Neural cell (in vitro differentiated cells): Measurements from ENCODE around the gene TAF3. TPM values are rescaled to one million over a fixed set of nuclear protein-coding genes. Genes with fewer than 3 reads are reported as not detected.
A peak's percentile ranks its signal among the peaks of the same experiment; 100 is the strongest.

Experiments used
- H2AFZ ChIP-seq: fragments of 200-600, 300-800 bp; sonication (generic), shearing (Covaris generic); 2 replicates; pipeline ENCODE4 v1.6.0; 2014; ENCODE audit warnings: low read depth, mild to moderate bottlenecking, antibody characterized with exemption, low read length, moderate library complexity
- H3F3A ChIP-seq: fragments of 200-600 bp; shearing (Covaris generic); 2 replicates; pipeline ENCODE4 v1.6.1; 2016; ENCODE audit warnings: mild to moderate bottlenecking, moderate library complexity, mixed read lengths, antibody characterized with exemption, low read length; ENCODE audit not compliant: insufficient read depth, poor library complexity, severe bottlenecking
- H3K27ac ChIP-seq: fragments of 200-600, 300-800 bp; sonication (generic), shearing (Covaris generic); 2 replicates; pipeline ENCODE4 v1.5.1; 2014; ENCODE audit warnings: mild to moderate bottlenecking, low read length, moderate library complexity
- H3K27me3 ChIP-seq: fragments of 300-800, 200-600 bp; sonication (generic), shearing (Covaris generic); 2 replicates; pipeline ENCODE4 v1.6.0; 2014; ENCODE audit warnings: mild to moderate bottlenecking, low read depth, low read length, moderate library complexity; ENCODE audit not compliant: insufficient read depth
- H3K36me3 ChIP-seq: fragments of 300-800, 200-600 bp; sonication (generic), shearing (Covaris generic); 2 replicates; pipeline ENCODE4 v1.5.1; 2014; ENCODE audit warnings: mild to moderate bottlenecking, antibody characterized with exemption, low read length, moderate library complexity; ENCODE audit not compliant: insufficient read depth
- H3K4me2 ChIP-seq: fragments of 300-800, 200-600 bp; sonication (generic), shearing (Covaris generic); 2 replicates; pipeline ENCODE4 v1.6.0; 2014; ENCODE audit warnings: mild to moderate bottlenecking, low read length
- H3K4me3 ChIP-seq: fragments of 300-800, 200-600 bp; sonication (generic), shearing (Covaris generic); 2 replicates; pipeline ENCODE4 v1.5.1; 2014; ENCODE audit warnings: mild to moderate bottlenecking, low read length, moderate library complexity
- H3K79me2 ChIP-seq: fragments of 200-600 bp; shearing (Covaris generic); replicated peaks from 2 replicates; pipeline ENCODE4 v1.6.0; 2014; ENCODE audit warnings: mild to moderate bottlenecking, low read length, moderate library complexity; ENCODE audit not compliant: insufficient read depth
- H3K9ac ChIP-seq: fragments of 300-800, 200-600 bp; sonication (generic), shearing (Covaris generic); 2 replicates; pipeline ENCODE4 v1.6.1; 2016; ENCODE audit warnings: mild to moderate bottlenecking, low read length, mixed read lengths
- H3K9me2 ChIP-seq: fragments of 200-600 bp; shearing (Covaris generic); 2 replicates; pipeline ENCODE4 v1.6.1; 2016; ENCODE audit warnings: mild to moderate bottlenecking, low read length, mixed read lengths; ENCODE audit not compliant: insufficient read depth
- H3K9me3 ChIP-seq: fragments of 200-600, 300-800 bp; sonication (generic), shearing (Covaris generic); 2 replicates; pipeline ENCODE4 v1.6.1; 2016; ENCODE audit warnings: mild to moderate bottlenecking, mixed run types, low read length, moderate library complexity, mixed read lengths
- H4K20me1 ChIP-seq: fragments of 200-600 bp; shearing (Covaris generic); 2 replicates; pipeline ENCODE4 v1.6.1; 2016; ENCODE audit warnings: mild to moderate bottlenecking, mixed run types; ENCODE audit not compliant: insufficient read depth
- CTCF ChIP-seq: fragments of 450-650 bp; IDR thresholded peaks from 2 replicates; pipeline ENCODE4 v1.5.1; 2014; ENCODE audit warnings: antibody characterized with exemption, mild to moderate bottlenecking, moderate library complexity; ENCODE audit not compliant: poor library complexity, severe bottlenecking
- EP300 ChIP-seq: fragments of 450-650 bp; conservative IDR thresholded peaks from 2 replicates; pipeline ENCODE4 v1.6.1; 2014; ENCODE audit warnings: antibody characterized with exemption, mild to moderate bottlenecking, moderate library complexity; ENCODE audit not compliant: poor library complexity, severe bottlenecking
- EZH2 ChIP-seq: fragments of 200-600, 300-800 bp; shearing (Covaris generic), sonication (generic); IDR thresholded peaks from 2 replicates; pipeline ENCODE4 v1.6.1; 2014; ENCODE audit warnings: antibody characterized with exemption, low read length, borderline replicate concordance, mild to moderate bottlenecking; ENCODE audit not compliant: insufficient read depth, poor library complexity, severe bottlenecking
- MXI1 ChIP-seq: fragments of 450-650 bp; conservative IDR thresholded peaks from 2 replicates; pipeline ENCODE4 v1.6.1; 2014; ENCODE audit warnings: antibody characterized with exemption, mild to moderate bottlenecking; ENCODE audit not compliant: poor library complexity, severe bottlenecking
- POLR2AphosphoS5 ChIP-seq: IDR thresholded peaks from 2 replicates; pipeline ENCODE4 v1.6.1; 2012
- RAD21 ChIP-seq: fragments of 450-650 bp; conservative IDR thresholded peaks from 2 replicates; pipeline ENCODE4 v1.6.1; 2014; ENCODE audit warnings: antibody characterized with exemption, mild to moderate bottlenecking, moderate library complexity
- REST ChIP-seq: IDR thresholded peaks from 2 replicates; pipeline ENCODE4 v1.6.1; 2012; ENCODE audit warnings: borderline replicate concordance
- SMC3 ChIP-seq: fragments of 450-650 bp; conservative IDR thresholded peaks from 2 replicates; pipeline ENCODE4 v1.6.1; 2014; ENCODE audit warnings: antibody characterized with exemption, mild to moderate bottlenecking, moderate library complexity; ENCODE audit not compliant: poor library complexity
- TAF1 ChIP-seq: IDR thresholded peaks from 2 replicates; pipeline ENCODE4 v1.6.1; 2012; ENCODE audit warnings: low read depth
- polyA plus RNA-seq: library from polyadenylated mRNA; depleted of rRNA; stranded (reverse); fragments of >200 nt; gene quantifications from 2 replicates; pipeline ENCODE4 v1.2.3, GENCODE V29; 2014

Gene TAF3
- polyA plus RNA-seq, 1 donor from 2014 or later, result 2.0 TPM

- H3K79me2 ChIP-seq, result peaks cover 81% of the 10 kb centered on the region
- peak overlapping the region; percentile 89 for H3K4me3 ChIP-seq
- H3K36me3 ChIP-seq, result no peaks in the 10 kb centered on the region
- no peaks in the 10 kb centered on the region for H3F3A ChIP-seq
- no peak for TF ChIP-seq CTCF
- H3K27me3 ChIP-seq, result no peaks in the 10 kb centered on the region
- peak overlapping the region; percentile 76 for H3K4me2 ChIP-seq
- peak overlapping the region; percentile 94 for H3K9ac ChIP-seq
- H3K9me3 ChIP-seq, result no peaks in the 10 kb centered on the region
- H3K9me2 ChIP-seq, result no peaks in the 10 kb centered on the region
- H2AFZ ChIP-seq, result no peak overlapping the region
- H4K20me1 ChIP-seq, result no peaks in the 10 kb centered on the region
- no peak overlapping the region for H3K27ac ChIP-seq
Observed at GRCh38 chr10:7786430-7786829, 31.9 kb upstream of the TAF3 start.

- Histone ChIP-seq H3K27ac (peak overlapping the region; percentile 54), H4K20me1 (no peaks in the 10 kb centered on the region), H3K9ac (peak overlapping the region; percentile 94), H3K4me2 (peak overlapping the region; percentile 76), H3K9me2 (no peaks in the 10 kb centered on the region), H3K79me2 (peaks cover 90% of the 10 kb centered on the region), H3F3A (no peaks in the 10 kb centered on the region), H3K9me3 (no peaks in the 10 kb centered on the region), H2AFZ (peak overlapping the region; percentile 63), H3K36me3 (no peaks in the 10 kb centered on the region), H3K27me3 (no peaks in the 10 kb centered on the region), H3K4me3 (peak overlapping the region; percentile 89)
- TF ChIP-seq TAF1 (no peak), SMC3 (no peak), EZH2 (no peak), RAD21 (no peak), MXI1 (no peak), POLR2AphosphoS5 (no peak), REST (no peak), CTCF (no peak), EP300 (no peak)
Observed at GRCh38 chr10:7787150-7787856, 31.0 kb upstream of the TAF3 start.
